Ovary (tissue), 3 donors: ENCODE data around the gene B4GALT3.

Experiments used
- CTCF ChIP-seq, 3 donors: fragments of 450-650 bp in 2 of 3; fragments of 200-600 bp in 1 of 3; IDR thresholded peaks; one replicate each; pipeline versions ENCODE4 v1.5.1 to v1.8.0; 2016 to 2022; ENCODE audit warnings: antibody characterized with exemption in 3 of 3, mild to moderate bottlenecking in 1 of 3
- EP300 ChIP-seq: sonication (generic); formaldehyde crosslinking; IDR thresholded peaks from one replicate; pipeline ENCODE4 v1.6.1; 2017; ENCODE audit warnings: antibody characterized with exemption
- POLR2A ChIP-seq: fragments of 450-650 bp; IDR thresholded peaks from one replicate; pipeline ENCODE4 v1.6.1; 2017; ENCODE audit warnings: antibody characterized with exemption, mild to moderate bottlenecking, moderate library complexity
- donor health status: DM: no; HTN: no; CAD: no.

GRCh38 chr1:161128591-161129420 is 48.5 kb downstream of the B4GALT3 start:
- no peak for TF ChIP-seq CTCF (IDR thresholded peaks at IDR 0.05)
- TF ChIP-seq POLR2A: no peak
- TF ChIP-seq EP300: no peak
